SU-DHL-6 (cell line): ENCODE data around the gene PKP2.

Experiments
- H2AFZ ChIP-seq: fragments of 200-600 bp; sonication (generic); 2 replicates; pipeline ENCODE4 v1.6.1; 2014; ENCODE audit warnings: low read depth, mild to moderate bottlenecking, moderate library complexity, mixed read lengths, antibody characterized with exemption, low read length; ENCODE audit not compliant: severe bottlenecking
- H3F3A ChIP-seq: fragments of 200-600 bp; shearing (Covaris generic); 2 replicates; pipeline ENCODE4 v1.6.0; 2016; ENCODE audit warnings: antibody characterized with exemption, mild to moderate bottlenecking; ENCODE audit not compliant: insufficient read depth
- H3K27ac ChIP-seq: fragments of 200-600 bp; sonication (generic); 2 replicates; pipeline ENCODE4 v1.5.1; 2016; ENCODE audit warnings: low read depth, mild to moderate bottlenecking, low read length, moderate library complexity, mixed read lengths
- H3K27me3 ChIP-seq: fragments of 200-600 bp; sonication (generic), shearing (Covaris generic); 2 replicates; pipeline ENCODE4 v1.6.0; 2014; ENCODE audit warnings: mild to moderate bottlenecking, low read length
- H3K36me3 ChIP-seq: fragments of 200-600 bp; sonication (generic); 2 replicates; pipeline ENCODE4 v1.6.1; 2014; ENCODE audit warnings: mild to moderate bottlenecking, low read length, mixed read lengths
- H3K4me2 ChIP-seq: fragments of 300-600, 200-600 bp; shearing (Covaris generic), sonication (generic); 2 replicates; pipeline ENCODE4 v1.6.0; 2014; ENCODE audit warnings: low read length, low read depth, mild to moderate bottlenecking; ENCODE audit not compliant: poor library complexity, severe bottlenecking
- H3K4me3 ChIP-seq: fragments of 200-600 bp; sonication (generic); 2 replicates; pipeline ENCODE4 v1.5.1; 2014; ENCODE audit warnings: antibody characterized with exemption, low read length, mild to moderate bottlenecking, mixed read lengths; ENCODE audit not compliant: insufficient read depth, poor library complexity, severe bottlenecking
- H3K79me2 ChIP-seq: fragments of 200-600 bp; sonication (generic); 2 replicates; pipeline ENCODE4 v1.6.1; 2014; ENCODE audit warnings: mild to moderate bottlenecking, low read length, moderate library complexity; ENCODE audit not compliant: insufficient read depth
- H3K9ac ChIP-seq: fragments of 200-600 bp; sonication (generic); 2 replicates; pipeline ENCODE4 v1.7.0; 2014; ENCODE audit warnings: mild to moderate bottlenecking, low read length
- H3K9me2 ChIP-seq: fragments of 200-600 bp; sonication (generic); replicated peaks from 2 replicates; pipeline ENCODE4 v1.6.1; 2014; ENCODE audit warnings: low read length; ENCODE audit not compliant: insufficient read depth
- H3K9me3 ChIP-seq: fragments of 200-600 bp; sonication (generic); 2 replicates; pipeline ENCODE4 v1.6.1; 2014; ENCODE audit warnings: low read length, mixed read lengths; ENCODE audit not compliant: insufficient read depth
- H4K20me1 ChIP-seq: fragments of 200-600 bp; sonication (generic); 2 replicates; pipeline ENCODE4 v1.6.1; 2014; ENCODE audit warnings: low read depth, mild to moderate bottlenecking, antibody characterized with exemption, low read length, moderate library complexity, mixed read lengths
- CTCF ChIP-seq: fragments of 200-600 bp; sonication (generic); IDR thresholded peaks from one replicate; pipeline ENCODE4 v1.5.1; 2017; ENCODE audit warnings: antibody characterized with exemption, mild to moderate bottlenecking, low read length, moderate library complexity; ENCODE audit not compliant: insufficient read depth, poor library complexity, severe bottlenecking
- EZH2phosphoT487 ChIP-seq: fragments of 200-600 bp; sonication (generic), shearing (Covaris generic); conservative IDR thresholded peaks from 2 replicates; pipeline ENCODE4 v1.6.1; 2018; ENCODE audit warnings: mild to moderate bottlenecking, antibody characterized with exemption, low read length, moderate library complexity, mixed read lengths

PKP2 gene

GRCh38 chr12:32846053-32846452, 50.5 kb downstream of the PKP2 start:
- Histone ChIP-seq H3K27me3 (no peaks in the 10 kb centered on the region), H3K4me3 (no peak overlapping the region), H3K9me3 (no peaks in the 10 kb centered on the region), H2AFZ (no peak overlapping the region), H4K20me1 (no peaks in the 10 kb centered on the region), H3K9me2 (no peaks in the 10 kb centered on the region), H3K36me3 (no peaks in the 10 kb centered on the region), H3K4me2 (no peak overlapping the region), H3K27ac (no peak overlapping the region), H3K79me2 (no peaks in the 10 kb centered on the region), H3K9ac (no peak overlapping the region), H3F3A (no peaks in the 10 kb centered on the region)
- no peak for TF ChIP-seq EZH2phosphoT487
- no peak for TF ChIP-seq CTCF

GRCh38 chr12:32843528-32844095, 53.0 kb downstream of the PKP2 start:
- no peaks in the 10 kb centered on the region for H4K20me1 ChIP-seq
- no peak overlapping the region for H3K4me2 ChIP-seq
- no peak overlapping the region for H3K9ac ChIP-seq
- no peaks in the 10 kb centered on the region for H3K9me2 ChIP-seq
- no peaks in the 10 kb centered on the region for H3F3A ChIP-seq
- no peak for TF ChIP-seq EZH2phosphoT487
- TF ChIP-seq CTCF, result no peak
- H3K79me2 ChIP-seq, result no peaks in the 10 kb centered on the region
- no peak overlapping the region for H3K4me3 ChIP-seq
- no peak overlapping the region for H3K27ac ChIP-seq
- H3K36me3 ChIP-seq, result no peaks in the 10 kb centered on the region
- H3K9me3 ChIP-seq, result no peaks in the 10 kb centered on the region
- H3K27me3 ChIP-seq, result no peaks in the 10 kb centered on the region
- no peak overlapping the region for H2AFZ ChIP-seq

- no peaks in the 10 kb centered on the region for H3K79me2 ChIP-seq
- no peaks in the 10 kb centered on the region for H3K36me3 ChIP-seq
- no peaks in the 10 kb centered on the region for H4K20me1 ChIP-seq
- H3K9me3 ChIP-seq, result no peaks in the 10 kb centered on the region
- no peak for TF ChIP-seq EZH2phosphoT487
- TF ChIP-seq CTCF, result no peak
- no peak overlapping the region for H2AFZ ChIP-seq
- H3F3A ChIP-seq, result no peaks in the 10 kb centered on the region
- H3K27ac ChIP-seq, result no peak overlapping the region
- no peaks in the 10 kb centered on the region for H3K27me3 ChIP-seq
- H3K4me3 ChIP-seq, result no peak overlapping the region
- H3K9ac ChIP-seq, result no peak overlapping the region
- H3K9me2 ChIP-seq, result no peaks in the 10 kb centered on the region
- no peak overlapping the region for H3K4me2 ChIP-seq
Measured at GRCh38 chr12:32841061-32841460, 55.5 kb downstream of the PKP2 start.
